ENCODE measurements around the gene ATF3.
"Not testable (repeated sequence)": the region's sequence is repeated elsewhere in the genome, so short reads cannot be mapped to it uniquely, and the experiment has no call there.

ATF3 gene

DNA sequence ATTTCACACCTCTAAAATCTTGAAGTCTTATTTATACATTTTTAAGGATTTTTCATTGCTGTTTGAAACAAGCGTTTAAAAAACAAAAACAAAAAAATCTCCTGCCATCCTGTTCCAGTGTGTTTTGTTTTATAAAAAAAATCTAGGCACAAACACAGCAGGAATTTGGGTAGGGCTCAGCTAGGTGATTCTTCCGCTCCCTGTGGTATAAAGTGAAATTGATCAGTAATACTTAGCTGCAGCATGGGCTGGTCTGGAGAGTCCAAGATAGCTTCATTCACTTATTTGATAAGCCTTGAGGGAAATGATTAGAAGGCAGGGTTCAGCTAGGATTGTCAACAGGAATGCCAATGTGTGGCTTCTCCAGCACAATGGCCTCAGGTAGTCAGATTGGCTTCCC, 25.7 kb downstream of the ATF3 start:
- H3K4me1 ChIP-seq = peaks cover 44% of the 10 kb centered on the region
- H3K27me3 ChIP-seq = no peaks in the 10 kb centered on the region
- no peaks in the 10 kb centered on the region for H3K9me3 ChIP-seq
- TF ChIP-seq, protein P1, sequence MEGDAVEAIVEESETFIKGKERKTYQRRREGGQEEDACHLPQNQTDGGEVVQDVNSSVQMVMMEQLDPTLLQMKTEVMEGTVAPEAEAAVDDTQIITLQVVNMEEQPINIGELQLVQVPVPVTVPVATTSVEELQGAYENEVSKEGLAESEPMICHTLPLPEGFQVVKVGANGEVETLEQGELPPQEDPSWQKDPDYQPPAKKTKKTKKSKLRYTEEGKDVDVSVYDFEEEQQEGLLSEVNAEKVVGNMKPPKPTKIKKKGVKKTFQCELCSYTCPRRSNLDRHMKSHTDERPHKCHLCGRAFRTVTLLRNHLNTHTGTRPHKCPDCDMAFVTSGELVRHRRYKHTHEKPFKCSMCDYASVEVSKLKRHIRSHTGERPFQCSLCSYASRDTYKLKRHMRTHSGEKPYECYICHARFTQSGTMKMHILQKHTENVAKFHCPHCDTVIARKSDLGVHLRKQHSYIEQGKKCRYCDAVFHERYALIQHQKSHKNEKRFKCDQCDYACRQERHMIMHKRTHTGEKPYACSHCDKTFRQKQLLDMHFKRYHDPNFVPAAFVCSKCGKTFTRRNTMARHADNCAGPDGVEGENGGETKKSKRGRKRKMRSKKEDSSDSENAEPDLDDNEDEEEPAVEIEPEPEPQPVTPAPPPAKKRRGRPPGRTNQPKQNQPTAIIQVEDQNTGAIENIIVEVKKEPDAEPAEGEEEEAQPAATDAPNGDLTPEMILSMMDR (IDR thresholded peaks at IDR 0.05; ENCODE audit: low read depth, low read length) = no peak
- DNase-seq = no peak
- no peak overlapping the region for H3K4me3 ChIP-seq (ENCODE audit: low read depth, low read length)
- no peaks in the 10 kb centered on the region; the same call in 1 of the 2 replicates for H3K36me3 ChIP-seq

DNA sequence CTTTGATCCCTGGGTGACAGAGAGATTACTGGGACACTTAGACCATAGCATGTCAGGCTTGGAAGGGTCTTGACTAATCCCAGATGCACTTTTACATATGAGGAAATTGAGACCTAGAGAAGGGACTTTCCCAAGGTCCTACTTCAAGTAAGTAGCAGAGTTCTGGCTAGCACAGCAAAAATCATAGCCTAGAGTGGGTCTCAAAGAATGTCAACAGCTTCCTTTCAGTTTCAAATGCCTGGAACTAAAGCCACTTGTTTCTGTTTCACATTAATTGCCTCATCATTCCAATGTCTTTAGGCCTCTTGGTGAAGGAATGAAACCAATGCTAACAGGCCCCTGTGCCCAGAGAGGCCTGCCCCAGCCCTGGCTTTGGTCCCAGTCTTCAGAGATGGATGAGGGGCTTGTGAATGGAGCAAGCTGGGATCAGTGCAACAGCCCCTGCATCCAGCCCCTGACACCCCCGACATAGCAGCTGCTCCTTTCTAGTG, 26.6 kb downstream of the ATF3 start:
- Histone ChIP-seq H3K9me3 (no peaks in the 10 kb centered on the region), H3K4me1 (peaks cover 35% of the 10 kb centered on the region), H3K36me3 (no peaks in the 10 kb centered on the region), H3K4me3 (ENCODE audit: low read depth, low read length) (peak overlapping the region; percentile 37), H3K27me3 (no peaks in the 10 kb centered on the region)
- peak; percentile 77 for DNase-seq
- TF ChIP-seq, protein P1 (IDR thresholded peaks at IDR 0.05; ENCODE audit: low read depth, low read length) = no peak

DNA sequence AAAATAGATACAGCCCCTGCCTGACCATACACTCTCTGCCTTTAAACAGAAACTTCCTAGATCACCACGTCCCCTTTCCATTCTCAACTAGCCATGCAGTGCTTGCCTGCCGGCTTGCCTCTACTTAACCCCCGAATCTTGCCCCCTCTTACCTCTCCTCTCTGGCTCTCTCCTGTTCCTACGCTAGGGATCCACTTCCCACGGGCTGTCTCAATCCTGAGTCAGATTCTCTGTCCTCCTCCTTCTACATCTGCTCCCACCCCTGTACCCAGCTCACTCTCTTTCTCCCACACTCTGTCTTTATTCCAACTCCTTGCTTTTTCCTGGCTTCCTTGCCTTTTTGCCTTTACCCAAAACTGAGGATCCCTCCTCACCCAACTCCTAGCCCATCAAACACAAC, 29.3 kb downstream of the ATF3 start:
- Histone ChIP-seq H3K36me3 (no peaks in the 10 kb centered on the region), H3K4me3 (ENCODE audit: low read depth, low read length) (no peak overlapping the region), H3K4me1 (peaks cover 33% of the 10 kb centered on the region), H3K9me3 (no peaks in the 10 kb centered on the region), H3K27me3 (no peaks in the 10 kb centered on the region)
- DNase-seq = no peak
- TF ChIP-seq, protein P1 (IDR thresholded peaks at IDR 0.05; ENCODE audit: low read depth, low read length) = no peak

DNA sequence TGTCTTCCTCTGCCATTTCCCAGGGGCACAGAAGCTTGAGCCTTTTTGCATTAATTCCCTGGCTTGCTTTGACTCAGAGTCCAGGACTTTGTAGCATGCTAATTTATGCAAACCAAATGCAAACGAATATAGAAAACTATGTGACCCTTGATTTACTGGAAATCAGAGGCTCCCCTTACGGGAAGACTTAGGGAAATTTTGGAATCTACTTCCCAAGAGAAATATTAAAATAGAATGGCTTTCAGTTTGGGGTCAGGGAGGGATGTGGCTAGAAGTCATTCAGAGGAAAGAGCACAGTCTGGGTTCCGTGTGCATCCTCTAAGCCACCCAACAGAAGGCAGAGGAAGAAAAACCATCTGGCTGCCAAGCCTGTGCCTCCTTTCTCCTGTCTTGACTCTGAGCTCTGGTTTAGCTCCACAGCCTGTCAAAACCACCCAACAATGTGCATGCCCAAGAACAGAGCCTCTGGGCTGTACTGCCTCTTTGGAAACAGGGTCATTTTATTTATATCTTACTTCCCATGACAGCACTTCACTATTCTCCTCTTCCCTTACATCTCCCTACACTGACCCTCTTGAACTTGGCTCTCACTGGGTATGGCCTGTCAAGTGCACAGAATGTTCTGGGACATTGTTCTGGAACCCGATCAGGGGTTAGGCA, 30.1 kb downstream of the ATF3 start:
- no peak overlapping the region for H3K4me3 ChIP-seq (ENCODE audit: low read depth, low read length)
- no peaks in the 10 kb centered on the region for H3K36me3 ChIP-seq
- H3K27me3 ChIP-seq = no peaks in the 10 kb centered on the region
- peaks cover 33% of the 10 kb centered on the region for H3K4me1 ChIP-seq
- peak; percentile 35 for DNase-seq
- TF ChIP-seq, protein P1 (IDR thresholded peaks at IDR 0.05; ENCODE audit: low read depth, low read length) = no peak
- H3K9me3 ChIP-seq = no peaks in the 10 kb centered on the region; the same call in 1 of the 2 replicates

DNA sequence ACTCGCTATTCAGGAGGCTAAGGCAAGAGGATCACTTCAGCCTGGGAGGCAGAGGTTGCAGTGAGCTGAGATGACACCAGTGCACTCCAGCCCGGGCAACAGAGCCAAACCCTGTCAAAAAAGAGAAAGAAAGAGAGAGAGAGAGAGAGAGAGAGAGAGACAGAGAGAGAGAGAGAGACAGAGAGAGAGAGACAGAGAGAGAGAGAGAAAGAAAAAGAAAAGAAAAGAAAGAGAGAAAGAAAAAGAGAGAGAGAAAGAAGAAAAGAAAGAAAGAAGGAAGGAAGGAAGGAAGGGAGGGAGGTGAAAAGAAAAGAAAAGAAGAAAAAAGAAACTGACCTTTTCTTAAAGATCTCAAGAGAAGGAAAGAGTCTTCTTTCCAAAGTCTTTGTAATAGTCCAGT, 31.0 kb downstream of the ATF3 start:
- not testable (repeated sequence) for H3K36me3 ChIP-seq; DNase-seq; H3K9me3 ChIP-seq; H3K4me3 ChIP-seq (ENCODE audit: low read depth, low read length); H3K27me3 ChIP-seq
- peaks cover 32% of the 10 kb centered on the region for H3K4me1 ChIP-seq

DNA sequence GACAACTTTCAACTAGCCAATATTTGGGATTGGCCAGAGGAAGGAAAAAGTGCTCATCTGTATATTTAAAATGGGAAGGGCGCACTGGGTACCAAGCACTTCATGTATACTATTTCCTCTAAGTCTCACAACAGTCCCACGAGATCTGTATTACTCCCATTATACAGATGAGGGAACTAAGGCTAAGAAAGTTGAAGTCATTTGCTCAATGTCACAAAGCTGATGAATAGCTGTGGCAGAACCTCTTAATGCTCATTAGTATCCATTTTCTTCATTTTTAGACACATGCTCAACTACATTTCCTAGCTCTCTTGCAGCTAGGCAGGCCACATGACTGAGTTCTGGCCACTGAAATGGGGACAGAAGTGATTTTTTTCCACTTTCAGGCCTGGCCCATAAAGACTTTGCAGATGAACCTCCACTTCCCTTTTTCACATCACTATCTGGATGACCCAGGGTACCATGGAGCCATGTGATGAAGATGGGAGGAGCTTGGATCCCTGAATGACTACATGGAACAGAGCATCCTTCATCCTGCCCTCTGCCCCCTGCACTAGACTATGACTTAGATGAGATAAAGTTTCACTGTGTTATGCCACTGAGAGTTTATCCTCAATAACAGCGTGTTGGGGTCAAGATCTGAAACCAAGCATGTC, 31.8 kb downstream of the ATF3 start:
- H3K4me1 ChIP-seq = peaks cover 26% of the 10 kb centered on the region
- H3K27me3 ChIP-seq = no peaks in the 10 kb centered on the region
- H3K36me3 ChIP-seq = no peaks in the 10 kb centered on the region
- no peak overlapping the region for H3K4me3 ChIP-seq (ENCODE audit: low read depth, low read length)
- TF ChIP-seq, protein P1 (IDR thresholded peaks at IDR 0.05; ENCODE audit: low read depth, low read length) = no peak
- no peaks in the 10 kb centered on the region; the same call in 1 of the 2 replicates for H3K9me3 ChIP-seq
- no peak for DNase-seq

All from BE2C (cell line).